Smooth muscle cell (in vitro differentiated cells): Measurements from ENCODE around the gene LAP3. TPM values are rescaled to one million over a fixed set of nuclear protein-coding genes. Genes with fewer than 3 reads are reported as not detected.

ENCODE experiments used
- DNase-seq: peaks from one replicate; lab custom pipeline; 2025; ENCODE audit not compliant: unreplicated experiment; lab: John Stamatoyannopoulos, UW
- H2AFZ ChIP-seq: fragments of 200-600 bp; sonication (generic); 2 replicates; pipeline ENCODE4 v1.6.0; 2016; ENCODE audit warnings: antibody characterized with exemption, low read depth, mild to moderate bottlenecking
- H3F3A ChIP-seq: fragments of 200-600 bp; sonication (generic); 2 replicates; pipeline ENCODE4 v1.6.0; 2017; ENCODE audit warnings: antibody characterized with exemption, low read depth
- H3K27ac ChIP-seq: fragments of 200-600 bp; sonication (generic); 2 replicates; pipeline ENCODE4 v1.5.1; 2016; ENCODE audit warnings: low read depth, mild to moderate bottlenecking
- H3K27me3 ChIP-seq: fragments of 200-600 bp; sonication (generic); 2 replicates; pipeline ENCODE4 v1.6.1; 2016; ENCODE audit warnings: low read depth, mild to moderate bottlenecking
- H3K36me3 ChIP-seq: fragments of 200-600 bp; sonication (generic); 2 replicates; pipeline ENCODE4 v1.5.1; 2016; ENCODE audit warnings: low read depth
- H3K4me1 ChIP-seq: fragments of 200-600 bp; sonication (generic); 2 replicates; pipeline ENCODE4 v1.5.1; 2016; ENCODE audit warnings: low read depth
- H3K4me2 ChIP-seq: fragments of 200-600 bp; sonication (generic); 2 replicates; pipeline ENCODE4 v1.6.0; 2016; ENCODE audit warnings: mild to moderate bottlenecking
- H3K4me3 ChIP-seq: fragments of 200-600 bp; sonication (generic); 2 replicates; pipeline ENCODE4 v1.5.1; 2016; ENCODE audit warnings: mild to moderate bottlenecking
- H3K79me2 ChIP-seq: fragments of 200-600 bp; sonication (generic); 2 replicates; pipeline ENCODE4 v1.6.0; 2016; ENCODE audit warnings: low read depth, mild to moderate bottlenecking
- H3K9ac ChIP-seq: fragments of 200-600 bp; sonication (generic); 2 replicates; pipeline ENCODE4 v1.6.0; 2016; ENCODE audit warnings: low read depth
- H3K9me3 ChIP-seq: fragments of 200-600 bp; sonication (generic); replicated peaks from 2 replicates; pipeline ENCODE4 v1.5.1; 2016; ENCODE audit warnings: low read depth
- H4K20me1 ChIP-seq: fragments of 200-600 bp; sonication (generic); 2 replicates; pipeline ENCODE4 v1.6.0; 2016; ENCODE audit warnings: low read depth
- WGBS: methylation state at CpG from one replicate; pipeline ENCODE4 v1.1.7; 2016; ENCODE audit warnings: low lambda C conversion rate; 5-methylcytosine and 5-hydroxymethylcytosine counted together
- polyA plus RNA-seq: library from polyadenylated mRNA; unstranded; fragments of >200 nt; fragmentation: Nextera tagmentation; extraction: Ambion mirVana; gene quantifications from 2 replicates; pipeline ENCODE4 v1.2.1, GENCODE V29; 2016
- total RNA-seq: library from RNA; depleted of rRNA; stranded (reverse); fragments of >200 nt; gene quantifications from 2 replicates; pipeline ENCODE4 v1.2.3, GENCODE V29; 2014
- TF ChIP-seq, protein P1 (sequence below): fragments of 200-600 bp; sonication (generic); IDR thresholded peaks from 2 replicates; pipeline ENCODE4 v1.5.1; 2017; ENCODE audit warnings: borderline replicate concordance, mild to moderate bottlenecking, antibody characterized with exemption; ENCODE audit not compliant: insufficient read depth, poor library complexity, severe bottlenecking

The LAP3 gene
- total and polyA plus RNA-seq, 2 experiments from 2014 or later, result 29.1 to 38.6 TPM

DNA sequence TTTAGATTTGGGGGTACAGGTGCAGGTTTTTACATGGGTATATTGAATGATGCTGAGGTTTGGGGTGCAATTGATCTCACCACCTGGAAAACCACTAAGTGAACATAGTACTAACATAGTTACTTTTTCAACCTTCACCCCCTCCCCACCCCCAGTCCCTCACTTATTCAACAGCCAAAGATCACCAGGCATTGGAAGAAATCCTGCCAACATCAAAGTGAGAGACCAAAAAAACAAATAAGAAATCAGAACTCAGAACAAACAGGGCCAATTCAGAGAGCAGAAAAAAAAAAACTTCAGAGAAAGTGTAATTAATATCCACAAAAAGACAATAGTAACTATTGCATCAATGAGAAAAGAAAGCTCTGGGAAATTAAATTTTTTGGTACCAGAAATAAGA lies 20.5 kb upstream of the LAP3 start:
- Histone ChIP-seq H4K20me1 (no peaks in the 10 kb centered on the region), H2AFZ (no peak overlapping the region)

DNA sequence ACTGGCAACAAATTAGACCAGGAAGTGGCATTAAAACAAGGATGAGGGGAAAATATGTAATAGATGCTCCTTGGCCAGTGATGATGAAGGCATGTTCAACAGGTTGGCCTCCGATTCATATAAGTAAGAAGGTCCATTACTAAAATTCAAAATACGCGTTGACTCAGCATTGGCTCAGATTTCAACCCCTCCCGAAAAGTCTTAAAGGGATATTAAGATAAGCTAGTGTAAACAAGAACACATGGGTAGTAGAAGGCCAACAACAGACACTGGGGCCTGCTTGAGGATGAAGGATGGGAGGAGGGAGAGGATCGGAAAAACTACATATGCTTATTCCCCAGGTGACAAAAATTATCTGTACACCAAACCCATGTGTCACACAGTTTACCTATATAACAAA lies 19.1 kb upstream of the LAP3 start:
- H3K4me1 ChIP-seq, result no peaks in the 10 kb centered on the region
- H4K20me1 ChIP-seq, result no peaks in the 10 kb centered on the region
- H3K9me3 ChIP-seq, result no peaks in the 10 kb centered on the region
- no peak overlapping the region for H3K4me2 ChIP-seq
- no peaks in the 10 kb centered on the region for H3K36me3 ChIP-seq
- no peak overlapping the region for H3K27ac ChIP-seq
- H3K4me3 ChIP-seq, result no peak overlapping the region
- H3K79me2 ChIP-seq, result no peaks in the 10 kb centered on the region
- H2AFZ ChIP-seq, result no peak overlapping the region
- WGBS, result 37% methylated on average over 5 of the region's 5 CpGs
- TF ChIP-seq, protein P1, sequence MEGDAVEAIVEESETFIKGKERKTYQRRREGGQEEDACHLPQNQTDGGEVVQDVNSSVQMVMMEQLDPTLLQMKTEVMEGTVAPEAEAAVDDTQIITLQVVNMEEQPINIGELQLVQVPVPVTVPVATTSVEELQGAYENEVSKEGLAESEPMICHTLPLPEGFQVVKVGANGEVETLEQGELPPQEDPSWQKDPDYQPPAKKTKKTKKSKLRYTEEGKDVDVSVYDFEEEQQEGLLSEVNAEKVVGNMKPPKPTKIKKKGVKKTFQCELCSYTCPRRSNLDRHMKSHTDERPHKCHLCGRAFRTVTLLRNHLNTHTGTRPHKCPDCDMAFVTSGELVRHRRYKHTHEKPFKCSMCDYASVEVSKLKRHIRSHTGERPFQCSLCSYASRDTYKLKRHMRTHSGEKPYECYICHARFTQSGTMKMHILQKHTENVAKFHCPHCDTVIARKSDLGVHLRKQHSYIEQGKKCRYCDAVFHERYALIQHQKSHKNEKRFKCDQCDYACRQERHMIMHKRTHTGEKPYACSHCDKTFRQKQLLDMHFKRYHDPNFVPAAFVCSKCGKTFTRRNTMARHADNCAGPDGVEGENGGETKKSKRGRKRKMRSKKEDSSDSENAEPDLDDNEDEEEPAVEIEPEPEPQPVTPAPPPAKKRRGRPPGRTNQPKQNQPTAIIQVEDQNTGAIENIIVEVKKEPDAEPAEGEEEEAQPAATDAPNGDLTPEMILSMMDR, result no peak
- DNase-seq, result no peak
- peaks cover 20% of the 10 kb centered on the region for H3K27me3 ChIP-seq
- H3F3A ChIP-seq, result no peaks in the 10 kb centered on the region
- H3K9ac ChIP-seq, result no peak overlapping the region

More for the DNA sequence above, 20.5 kb upstream of the LAP3 start:
- no peaks in the 10 kb centered on the region for H3K79me2 ChIP-seq
- DNase-seq, result no peak
- H3K27me3 ChIP-seq, result peaks cover 20% of the 10 kb centered on the region
- H3K4me3 ChIP-seq, result no peak overlapping the region
- no peaks in the 10 kb centered on the region for H3K36me3 ChIP-seq
- TF ChIP-seq, protein P1, result no peak
- no peaks in the 10 kb centered on the region for H3K4me1 ChIP-seq
- no peak overlapping the region for H3K27ac ChIP-seq
- H3K9me3 ChIP-seq, result no peaks in the 10 kb centered on the region
- H3F3A ChIP-seq, result no peaks in the 10 kb centered on the region
- no peak overlapping the region for H3K4me2 ChIP-seq
- H3K9ac ChIP-seq, result no peak overlapping the region

DNA sequence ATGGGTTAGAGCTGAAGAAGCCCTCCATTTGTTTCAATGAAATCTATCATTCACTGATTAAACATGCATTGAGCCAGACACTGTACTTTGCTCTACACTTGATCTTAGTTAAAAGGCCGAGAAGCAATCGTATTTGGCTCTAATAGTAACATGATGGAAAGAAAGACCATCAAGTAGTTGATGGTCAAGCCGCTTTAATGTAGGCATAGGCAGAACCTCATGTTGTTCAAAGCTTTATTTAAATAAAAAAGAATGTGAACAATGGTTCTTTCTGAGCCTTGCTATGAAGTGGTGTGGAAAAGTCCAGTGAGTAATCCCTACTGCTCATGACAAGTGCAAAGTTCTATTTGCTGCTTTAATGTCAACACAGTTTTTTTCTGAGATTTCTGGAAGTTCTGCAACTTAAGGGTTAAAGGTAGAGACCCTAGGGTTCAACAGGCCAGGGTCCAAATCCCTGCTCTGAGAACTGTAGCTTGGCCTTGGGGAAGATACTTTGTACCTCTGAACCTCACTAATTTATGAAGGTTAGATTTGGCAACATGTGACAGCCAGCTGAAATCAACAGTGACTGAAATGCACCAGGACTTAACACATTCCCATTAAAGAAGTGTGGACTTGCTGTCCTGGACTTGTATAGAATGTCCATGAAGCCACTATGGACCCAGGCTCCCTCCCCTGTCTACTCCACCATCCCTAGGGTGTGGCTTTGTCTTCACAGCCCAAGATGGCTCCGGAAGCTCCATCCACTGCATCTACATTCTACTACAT lies 17.9 kb upstream of the LAP3 start:
- H3K4me2 ChIP-seq, result no peak overlapping the region

More for the DNA sequence above, 17.9 kb upstream of the LAP3 start:
- no peaks in the 10 kb centered on the region for H3F3A ChIP-seq
- H3K79me2 ChIP-seq, result no peaks in the 10 kb centered on the region
- no peak overlapping the region for H3K4me3 ChIP-seq
- no peaks in the 10 kb centered on the region for H3K36me3 ChIP-seq
- H3K4me1 ChIP-seq, result no peaks in the 10 kb centered on the region
- no peak overlapping the region for H2AFZ ChIP-seq
- H3K9ac ChIP-seq, result no peak overlapping the region
- H3K27me3 ChIP-seq, result peaks cover 20% of the 10 kb centered on the region
- DNase-seq, result no peak
- TF ChIP-seq, protein P1, result no peak
- H3K27ac ChIP-seq, result no peak overlapping the region
- 97% methylated on average over 4 of the region's 4 CpGs for WGBS
- no peaks in the 10 kb centered on the region for H3K9me3 ChIP-seq
- H4K20me1 ChIP-seq, result no peaks in the 10 kb centered on the region
